Naive B cell (primary cell): Measurements from ENCODE around the gene LRFN4. TPM values are rescaled to one million over a fixed set of nuclear protein-coding genes. Genes with fewer than 3 reads are reported as not detected.
A peak's percentile ranks its signal among the peaks of the same experiment; 100 is the strongest.

Experiments
- ATAC-seq, 2 donors: fragments of 150-1000 bp; cut with Tn5 transposase; 2 replicates each; pipeline ENCODE4 v1.10.0; 2021; ENCODE audit warnings: low read depth in 2 of 2, mild to moderate bottlenecking in 2 of 2, moderate library complexity in 2 of 2
- DNase-seq: peaks from one replicate; pipeline ENCODE4 v3.0.0; 2022
- H3K27ac Mint-ChIP-seq, 6 donors: one replicate each; pipeline ENCODE4 v1.8.0; 2020 to 2022; ENCODE audit warnings: mild to moderate bottlenecking in 6 of 6, mixed read lengths in 6 of 6, moderate library complexity in 5 of 6, inconsistent platforms in 2 of 6
- H3K27me3 Mint-ChIP-seq, 3 donors: one replicate each; pipeline ENCODE4 v1.8.0; 2021 to 2022; ENCODE audit warnings: mixed read lengths in 3 of 3, mild to moderate bottlenecking in 1 of 3
- H3K36me3 Mint-ChIP-seq, 2 donors: one replicate each; pipeline ENCODE4 v1.8.0; 2020 to 2022; ENCODE audit warnings: mixed read lengths in 2 of 2, inconsistent platforms in 1 of 2, mild to moderate bottlenecking in 1 of 2
- H3K4me1 Mint-ChIP-seq, 3 donors: one replicate each; pipeline ENCODE4 v1.8.0; 2020 to 2022; ENCODE audit warnings: mixed read lengths in 3 of 3, inconsistent platforms in 1 of 3, mild to moderate bottlenecking in 1 of 3, moderate library complexity in 1 of 3
- H3K4me3 Mint-ChIP-seq, 8 donors: one replicate each; pipeline ENCODE4 v1.8.0; 2020 to 2022; ENCODE audit warnings: mild to moderate bottlenecking in 8 of 8, mixed read lengths in 8 of 8, moderate library complexity in 8 of 8, inconsistent platforms in 2 of 8
- H3K9me3 Mint-ChIP-seq, 7 donors: one replicate each; pipeline ENCODE4 v1.8.0; 2020 to 2022; ENCODE audit warnings: mixed read lengths in 7 of 7, mild to moderate bottlenecking in 5 of 7, inconsistent platforms in 2 of 7, moderate library complexity in 1 of 7
- polyA plus RNA-seq, 6 donors: library from polyadenylated mRNA; unstranded; fragments of 300-500 nt; fragmentation: Illumina TruSeq; gene quantifications; one replicate each; pipeline ENCODE4 v1.2.3, GENCODE V29; 2021; ENCODE audit warnings: low read depth in 6 of 6

Gene LRFN4
- polyA plus RNA-seq, 6 donors from 2014 or later = 0.19 to 1.7 (median 0.70) TPM

DNA sequence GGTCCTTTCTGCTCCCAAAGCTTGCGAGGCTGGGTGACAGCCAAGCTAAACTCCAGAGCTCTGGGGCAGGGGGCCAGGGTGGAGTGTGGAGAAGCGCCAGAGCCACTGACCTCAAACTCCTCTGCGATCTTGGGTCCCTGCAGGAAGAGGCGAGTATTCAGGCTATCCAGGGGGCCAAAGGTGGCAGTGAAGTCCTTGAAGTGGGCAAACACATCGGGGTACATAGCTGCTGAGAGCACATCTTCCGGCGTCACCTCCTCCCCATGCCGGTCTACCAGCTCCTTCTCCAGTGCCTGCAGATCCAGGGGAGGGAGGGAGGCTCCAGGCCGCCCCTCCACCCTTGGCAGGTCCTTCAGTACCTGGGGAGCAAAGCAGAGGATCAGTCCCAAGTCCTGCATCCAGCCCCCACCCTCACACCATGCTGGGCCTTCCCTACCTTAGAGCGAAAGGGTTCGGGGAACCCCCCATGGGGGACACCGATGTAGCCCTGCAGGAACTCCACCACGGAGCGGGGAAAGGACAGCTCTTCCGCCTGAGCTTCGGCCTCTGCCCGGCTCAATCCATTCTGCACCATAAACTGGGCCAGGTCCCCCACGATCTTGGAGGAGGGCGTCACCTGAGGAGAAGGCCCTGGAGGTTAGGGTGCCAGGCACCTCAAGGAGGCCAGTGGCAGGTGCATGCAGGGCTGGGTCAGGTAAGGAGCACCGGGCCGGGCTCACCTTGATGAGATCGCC lies 7.2 kb upstream of the LRFN4 start:
- DNase-seq (no peak), ATAC-seq (no peak)
- Mint-ChIP-seq H3K27ac (no peak overlapping the region), H3K4me3 (no peak overlapping the region), H3K36me3 (no peaks in the 10 kb centered on the region), H3K9me3 (no peaks in the 10 kb centered on the region), H3K4me1 (peaks cover 10 to 32% (median 18%) of the 10 kb centered on the region in 3 donors), H3K27me3 (no peaks in the 10 kb centered on the region)

DNA sequence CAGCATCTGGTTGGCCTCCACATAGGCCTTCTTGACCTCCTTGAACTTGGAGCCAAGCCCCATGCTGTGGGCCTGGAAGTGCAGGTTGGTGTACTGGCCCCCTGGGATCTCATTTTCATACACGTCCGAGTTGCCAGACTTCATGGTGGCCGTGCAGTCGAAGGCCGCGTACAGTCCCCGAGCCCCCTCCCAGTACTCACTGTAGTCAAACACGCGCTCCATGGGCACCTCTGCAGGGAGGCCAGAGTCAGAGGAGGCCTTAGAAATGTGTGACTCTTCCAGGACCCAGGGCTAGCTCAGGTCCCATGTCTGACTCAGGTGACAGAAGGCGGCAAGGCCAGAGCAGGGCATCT lies 6.7 kb upstream of the LRFN4 start:
- no peaks in the 10 kb centered on the region for H3K9me3 Mint-ChIP-seq
- ATAC-seq (no peak), DNase-seq (no peak)
- H3K27me3 Mint-ChIP-seq = no peaks in the 10 kb centered on the region
- H3K27ac Mint-ChIP-seq = no peak overlapping the region
- no peaks in the 10 kb centered on the region for H3K36me3 Mint-ChIP-seq
- H3K4me3 Mint-ChIP-seq = no peak overlapping the region
- H3K4me1 Mint-ChIP-seq = peaks cover 7 to 26% (median 13%) of the 10 kb centered on the region in 3 donors

DNA sequence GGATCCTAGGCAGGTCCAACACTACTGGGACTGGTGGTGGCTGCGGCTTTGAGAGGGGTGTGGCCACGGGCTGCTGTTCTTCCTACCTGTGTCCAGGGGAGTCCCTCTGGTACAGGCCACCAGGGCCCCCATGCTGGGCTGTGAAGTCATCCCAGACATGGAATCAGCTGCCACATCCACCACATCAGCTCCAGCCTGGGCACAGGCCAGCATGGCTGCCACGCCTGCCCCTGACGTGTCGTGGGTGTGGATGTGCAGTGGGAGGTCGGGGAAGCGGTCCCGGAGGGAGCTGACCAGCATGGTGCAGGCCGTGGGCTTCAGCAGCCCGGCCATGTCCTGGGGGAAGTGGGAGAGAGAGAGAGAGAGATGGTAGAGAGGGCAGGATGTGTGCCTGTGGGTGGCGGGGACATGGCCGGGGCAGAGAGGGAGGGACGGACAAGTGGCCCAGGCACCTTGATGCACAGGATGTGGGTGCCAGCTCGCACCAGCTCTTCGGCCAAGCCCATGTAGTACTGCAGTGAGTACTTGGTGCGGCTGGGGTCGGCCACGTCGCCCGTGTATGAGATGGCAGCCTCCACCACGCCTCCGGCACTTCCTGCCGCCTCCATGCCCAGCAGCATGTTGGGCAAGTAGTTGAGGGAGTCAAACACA lies 6.2 kb upstream of the LRFN4 start:
- Mint-ChIP-seq H3K27ac (no peak overlapping the region), H3K27me3 (no peaks in the 10 kb centered on the region), H3K9me3 (peaks cover 0 to under 1% (median 0%) of the 10 kb centered on the region in 7 donors), H3K36me3 (no peaks in the 10 kb centered on the region), H3K4me1 (peaks cover 8 to 26% (median 16%) of the 10 kb centered on the region in 3 donors), H3K4me3 (no peak overlapping the region)
- DNase-seq (no peak), ATAC-seq (no peak)

DNA sequence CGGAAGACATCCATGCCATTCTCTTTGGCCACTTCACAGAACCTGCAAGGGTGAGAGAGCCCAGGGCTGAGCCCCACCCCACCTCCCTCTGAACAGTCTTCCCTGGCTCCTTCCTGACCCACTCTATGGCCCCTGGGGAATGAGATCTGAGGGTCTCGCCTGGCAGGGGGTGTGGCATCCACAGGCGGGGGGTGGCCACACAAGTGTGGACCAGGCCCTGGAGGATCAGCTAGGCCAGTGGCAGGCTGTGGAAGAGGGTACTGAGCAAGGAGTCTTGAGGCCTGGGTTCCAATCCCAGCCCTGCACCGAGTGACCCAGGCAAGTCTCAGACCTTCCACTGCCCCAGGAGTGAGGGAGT lies 5.6 kb upstream of the LRFN4 start:
- peaks cover 0 to 2% (median 0%) of the 10 kb centered on the region in 7 donors for H3K9me3 Mint-ChIP-seq
- H3K4me1 Mint-ChIP-seq = peaks cover 8 to 28% (median 19%) of the 10 kb centered on the region in 3 donors
- H3K4me3 Mint-ChIP-seq = no peak overlapping the region
- no peaks in the 10 kb centered on the region for H3K27me3 Mint-ChIP-seq
- ATAC-seq (no peak), DNase-seq (no peak)
- H3K27ac Mint-ChIP-seq = no peak overlapping the region
- H3K36me3 Mint-ChIP-seq = no peaks in the 10 kb centered on the region

DNA sequence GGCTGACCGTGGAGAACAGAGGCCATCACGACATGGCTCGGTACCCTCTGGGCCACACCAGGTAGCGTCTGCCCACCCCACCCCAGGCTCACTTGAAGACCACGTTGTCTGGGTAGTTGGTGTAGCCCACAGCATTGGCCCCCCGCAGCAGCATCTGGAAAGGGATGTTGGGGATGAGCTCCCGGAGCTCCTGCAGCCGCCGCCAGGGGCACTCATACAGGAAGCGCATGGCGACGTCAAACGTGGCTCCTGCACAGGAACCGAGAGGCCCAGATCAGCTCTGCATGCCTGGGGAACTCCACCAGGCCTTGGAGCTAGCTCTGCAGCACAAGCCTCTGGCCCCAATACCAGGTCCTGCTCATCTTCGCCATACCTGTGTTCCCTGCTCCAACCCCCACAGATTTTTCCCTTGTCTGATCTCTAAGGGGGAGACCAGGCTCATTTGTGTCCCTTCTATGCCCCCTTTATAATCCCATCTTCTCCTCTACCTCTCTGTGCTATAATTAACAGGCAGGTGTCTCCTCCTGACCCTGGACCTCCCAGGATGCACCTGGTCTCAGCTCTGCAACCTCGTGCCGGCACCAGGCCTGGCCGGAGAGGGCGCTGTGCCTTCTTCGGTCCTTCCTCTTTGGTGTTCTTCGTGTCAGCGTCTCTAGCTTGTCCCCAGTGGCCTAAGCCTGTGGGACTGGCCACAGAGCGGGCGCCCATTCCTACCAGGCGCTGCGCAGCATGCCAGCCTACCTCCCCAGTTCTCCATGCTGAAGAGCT lies 5.0 kb upstream of the LRFN4 start:
- ATAC-seq (no peak), DNase-seq (no peak)
- Mint-ChIP-seq H3K27ac (peak overlapping the region in 1 of 6 donors; percentile 71), H3K9me3 (peaks cover 0 to 2% (median 0%) of the 10 kb centered on the region in 7 donors), H3K27me3 (no peaks in the 10 kb centered on the region), H3K4me1 (peaks cover 8 to 28% (median 19%) of the 10 kb centered on the region in 3 donors), H3K36me3 (no peaks in the 10 kb centered on the region), H3K4me3 (peak overlapping the region in 1 of 8 donors; percentile 41)

DNA sequence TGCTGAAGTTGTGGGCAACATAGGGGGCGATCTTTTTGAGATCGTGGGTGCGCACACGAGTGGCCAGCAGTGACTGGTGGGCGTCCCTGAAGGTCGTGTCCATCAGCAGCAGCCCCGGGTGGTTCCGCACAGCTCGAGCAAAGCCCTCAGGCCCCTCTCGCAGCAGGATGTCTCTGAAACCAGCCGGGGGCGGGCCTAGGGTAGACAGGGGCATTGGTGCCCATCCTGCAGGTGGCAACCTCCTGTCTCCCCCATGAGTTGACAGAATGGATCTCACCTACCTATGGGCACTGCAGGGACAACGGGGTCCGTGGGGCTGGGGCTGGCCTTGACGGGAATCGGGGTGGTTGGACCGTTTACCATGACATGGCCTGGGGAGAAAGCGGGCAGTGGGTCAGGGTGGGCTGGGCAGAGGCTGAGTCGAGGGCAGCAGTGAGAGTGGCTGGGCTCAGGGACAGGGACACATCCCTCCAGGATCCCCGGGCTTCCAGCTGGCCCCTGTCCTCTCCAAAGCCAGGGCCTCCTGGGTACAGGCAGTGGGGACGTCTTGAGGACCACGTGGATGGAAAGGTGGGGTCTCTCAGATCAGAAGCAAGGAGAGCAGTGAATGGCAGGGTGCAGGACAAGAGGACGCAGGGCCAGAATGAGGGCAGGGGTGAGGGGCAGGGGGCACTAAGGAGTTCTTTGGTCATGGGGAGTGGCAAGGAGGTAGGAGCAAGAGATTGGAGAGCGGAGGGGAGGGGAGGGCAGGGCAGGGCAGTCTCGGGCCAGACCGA lies 4.2 kb upstream of the LRFN4 start:
- H3K27ac Mint-ChIP-seq = peak overlapping the region in 1 of 6 donors; percentile 59
- no peaks in the 10 kb centered on the region for H3K27me3 Mint-ChIP-seq
- no peak for DNase-seq
- peaks cover 8 to 28% (median 19%) of the 10 kb centered on the region in 3 donors for H3K4me1 Mint-ChIP-seq
- H3K36me3 Mint-ChIP-seq = no peaks in the 10 kb centered on the region
- H3K4me3 Mint-ChIP-seq = no peak overlapping the region
- ATAC-seq = no peak
- H3K9me3 Mint-ChIP-seq = peaks cover 0 to 2% (median 0%) of the 10 kb centered on the region in 7 donors

DNA sequence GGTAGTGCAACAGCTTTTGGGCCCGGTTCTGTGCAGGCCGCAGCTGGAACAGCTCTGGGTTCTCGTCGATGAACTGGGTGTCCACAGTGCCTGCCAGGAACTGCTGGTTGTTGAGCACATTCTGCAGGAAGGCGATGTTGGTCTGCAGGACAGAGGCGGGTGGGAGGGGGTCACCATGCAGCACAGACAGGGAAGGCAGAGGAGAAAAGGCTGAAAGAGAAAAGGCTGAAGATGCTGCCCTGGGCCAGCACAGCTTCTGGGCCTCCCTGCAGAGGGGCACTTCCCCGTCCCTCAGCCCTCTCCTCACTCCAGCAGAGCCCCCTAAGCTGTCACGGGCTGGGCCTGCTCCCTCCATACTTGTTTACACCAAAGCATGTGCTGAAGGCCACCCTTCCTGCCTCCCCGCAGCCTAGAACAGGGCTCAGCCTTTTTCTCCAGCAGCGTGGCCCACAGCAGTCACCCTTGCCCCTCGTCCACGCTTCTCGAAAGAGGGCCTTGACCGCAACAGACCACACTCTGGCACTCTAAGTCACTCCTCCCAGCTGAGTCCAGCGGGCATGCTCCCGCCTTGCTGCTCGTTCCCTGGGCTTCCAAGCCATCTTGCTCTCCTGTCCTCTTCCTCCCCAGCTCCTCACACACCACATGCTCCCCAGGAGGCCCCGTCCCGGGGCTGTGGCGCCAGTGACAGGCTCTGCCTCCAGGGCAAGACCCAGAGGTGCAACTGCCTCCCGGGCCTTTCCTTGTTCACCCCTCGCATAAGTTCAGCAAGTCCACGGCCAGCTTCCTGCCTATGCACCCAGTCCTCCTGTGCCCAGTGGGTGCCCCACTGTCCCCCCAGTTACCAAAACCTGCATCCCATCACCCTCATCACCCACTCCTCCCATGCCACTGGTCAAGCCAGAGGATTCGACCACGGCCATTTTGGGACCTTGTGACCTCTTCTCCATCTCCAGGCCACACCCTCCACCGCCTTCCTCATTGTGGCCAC lies 3.3 kb upstream of the LRFN4 start:
- H3K4me3 Mint-ChIP-seq = peak overlapping the region in 3 of 8 donors; percentile 20 to 80 (median 48)

DNA sequence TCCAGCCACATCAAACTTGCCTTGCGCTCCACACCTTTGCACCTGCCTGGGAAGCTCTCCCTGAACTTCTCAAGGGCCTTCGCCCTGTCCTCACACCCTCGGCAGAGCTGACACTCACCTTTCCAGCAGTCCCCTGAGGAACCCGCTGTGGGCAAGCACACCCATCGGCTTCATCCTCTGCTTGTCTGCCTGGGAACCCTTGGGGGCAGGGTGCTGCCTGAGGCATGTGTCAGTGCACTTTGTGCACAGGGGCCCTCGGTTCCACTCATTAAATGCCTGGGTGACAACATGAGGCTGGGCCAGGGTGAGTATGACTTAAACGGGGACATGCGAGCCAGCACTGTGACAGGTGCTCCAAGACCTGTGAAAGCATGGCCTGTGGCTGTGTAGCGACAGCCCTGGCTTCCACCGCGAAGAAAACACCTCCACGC lies 2.6 kb upstream of the LRFN4 start:
- Mint-ChIP-seq H3K36me3 (no peaks in the 10 kb centered on the region), H3K4me1 (peaks cover 8 to 28% (median 19%) of the 10 kb centered on the region in 3 donors), H3K4me3 (peak overlapping the region in 4 of 8 donors; percentile 10 to 89 (median 64)), H3K27me3 (no peaks in the 10 kb centered on the region), H3K9me3 (peaks cover 0 to 2% (median 0%) of the 10 kb centered on the region in 7 donors), H3K27ac (peak overlapping the region in 2 of 6 donors; percentile 91 to 94)
- DNase-seq = no peak
- no peak for ATAC-seq

More for the DNA sequence above, 3.3 kb upstream of the LRFN4 start:
- H3K27me3 Mint-ChIP-seq = no peaks in the 10 kb centered on the region
- DNase-seq = no peak
- peaks cover 8 to 28% (median 19%) of the 10 kb centered on the region in 3 donors for H3K4me1 Mint-ChIP-seq
- ATAC-seq = no peak
- H3K36me3 Mint-ChIP-seq = no peaks in the 10 kb centered on the region
- peaks cover 0 to 2% (median 0%) of the 10 kb centered on the region in 7 donors for H3K9me3 Mint-ChIP-seq
- H3K27ac Mint-ChIP-seq = peak overlapping the region in 3 of 6 donors; percentile 48 to 94 (median 91)

DNA sequence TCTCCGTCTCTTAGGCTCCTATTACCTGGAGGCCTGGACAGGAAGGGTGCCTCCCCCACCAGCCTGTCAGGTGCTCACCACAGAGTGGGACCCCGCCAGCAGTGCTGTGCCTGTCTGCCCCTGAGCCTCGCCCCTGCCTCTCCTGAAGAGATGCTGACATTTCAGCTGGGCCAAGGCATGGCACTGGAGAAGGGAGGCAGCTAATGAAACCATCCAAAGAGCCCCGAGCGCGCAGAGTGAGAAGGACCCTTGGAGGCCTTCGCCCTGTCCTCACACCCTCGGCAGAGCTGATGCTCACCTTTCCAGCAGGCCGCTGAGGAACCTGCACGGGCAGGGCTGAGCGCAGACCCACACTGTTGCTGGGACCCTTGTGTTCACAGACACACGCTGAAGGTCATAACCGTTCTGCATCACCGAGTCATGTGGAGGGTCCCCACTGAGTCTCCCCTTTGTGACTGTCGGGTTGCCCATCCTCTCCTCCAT lies 2.1 kb upstream of the LRFN4 start:
- Mint-ChIP-seq H3K4me3 (peak overlapping the region in 7 of 8 donors; percentile 18 to 89 (median 84)), H3K27ac (peak overlapping the region in 2 of 6 donors; percentile 21 to 42), H3K36me3 (no peaks in the 10 kb centered on the region), H3K4me1 (peaks cover 8 to 27% (median 19%) of the 10 kb centered on the region in 3 donors), H3K9me3 (peaks cover 0 to 2% (median 0%) of the 10 kb centered on the region in 7 donors), H3K27me3 (no peaks in the 10 kb centered on the region)
- DNase-seq (no peak), ATAC-seq (no peak)

DNA sequence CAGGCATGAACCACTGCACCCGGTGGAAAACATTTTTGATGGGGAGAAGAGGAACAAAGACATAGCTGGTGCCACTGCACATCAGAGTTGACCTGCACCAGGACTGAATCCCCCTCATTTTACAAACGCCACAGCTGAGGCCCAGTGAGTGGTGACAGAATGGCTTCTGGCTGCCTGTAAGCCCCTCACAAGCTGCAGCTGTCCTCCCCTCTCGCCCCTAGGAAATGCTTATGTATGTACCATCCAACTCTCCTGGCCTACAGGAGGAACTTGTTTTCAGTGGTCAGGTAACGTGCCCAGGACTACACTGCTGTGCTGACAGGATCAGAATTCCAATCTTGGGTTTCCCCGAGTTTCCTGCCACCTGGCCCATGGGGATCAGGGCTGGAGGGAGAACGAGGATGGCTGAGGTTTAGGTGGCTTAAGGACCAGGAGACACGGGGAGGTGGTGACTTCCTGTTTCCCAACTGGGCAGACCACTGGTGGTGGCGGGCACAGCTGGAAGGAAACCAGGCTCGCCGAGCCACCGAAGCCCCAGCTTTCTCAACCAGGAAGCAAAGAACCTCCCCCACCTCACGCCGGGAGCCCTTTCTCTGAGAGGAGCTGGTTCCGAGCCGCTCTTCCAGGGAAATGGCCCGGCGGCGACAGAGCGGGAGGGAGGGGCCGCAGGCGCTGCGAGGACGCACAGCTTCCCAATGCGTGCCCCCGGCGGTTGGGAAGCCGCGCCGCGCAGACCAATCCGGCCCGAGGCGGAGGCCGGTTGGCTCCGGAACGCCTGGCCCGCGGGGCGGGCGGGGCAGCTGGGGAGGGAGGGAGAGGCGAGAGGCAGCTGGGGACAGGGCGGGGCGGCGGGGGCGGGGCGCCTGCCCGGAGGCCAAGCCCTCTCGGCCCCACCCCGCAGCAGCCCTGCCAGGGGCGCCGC lies 1.0 kb upstream of the LRFN4 start:
- Mint-ChIP-seq H3K9me3 (peaks cover 0 to 2% (median 0%) of the 10 kb centered on the region in 7 donors), H3K4me1 (peaks cover 8 to 19% (median 18%) of the 10 kb centered on the region in 3 donors), H3K4me3 (peak overlapping the region; percentile 80 to 95 (median 88)), H3K36me3 (no peaks in the 10 kb centered on the region), H3K27ac (peak overlapping the region in 3 of 6 donors; percentile 23 to 69 (median 26)), H3K27me3 (no peaks in the 10 kb centered on the region)
- ATAC-seq (peak; percentile 79 to 81), DNase-seq (peak; percentile 81)
